T1000 (cell line): ENCODE measurements around the gene GPBP1L1.
"Not testable (repeated sequence)": the region's sequence is repeated elsewhere in the genome, so short reads cannot be mapped to it uniquely, and the experiment has no call there.

Source experiments
- DNase-seq: peaks from one replicate; lab custom pipeline; 2025; ENCODE audit warnings: mixed read lengths; lab: John Stamatoyannopoulos, UW

Gene GPBP1L1

DNA sequence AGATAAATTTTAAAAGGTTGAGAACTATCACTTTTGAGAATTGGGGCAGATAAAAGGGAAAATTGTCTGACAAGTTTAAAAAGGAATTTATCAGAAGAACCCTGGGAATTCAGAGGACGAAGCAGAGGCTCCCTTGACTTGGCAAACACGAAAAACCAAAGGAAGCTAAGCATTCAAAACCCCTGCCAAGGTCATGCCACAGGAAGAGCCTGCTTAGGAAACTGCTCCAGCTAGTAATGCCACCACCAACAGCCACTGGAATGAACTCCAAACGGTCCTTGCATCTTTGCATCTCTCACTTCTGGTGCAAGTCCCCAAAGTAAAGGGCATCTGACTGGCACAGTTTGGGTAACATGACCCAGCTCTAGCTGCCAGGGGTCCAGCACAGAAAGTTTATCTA lies 7.2 kb downstream of the GPBP1L1 start:
- no peak for DNase-seq

DNA sequence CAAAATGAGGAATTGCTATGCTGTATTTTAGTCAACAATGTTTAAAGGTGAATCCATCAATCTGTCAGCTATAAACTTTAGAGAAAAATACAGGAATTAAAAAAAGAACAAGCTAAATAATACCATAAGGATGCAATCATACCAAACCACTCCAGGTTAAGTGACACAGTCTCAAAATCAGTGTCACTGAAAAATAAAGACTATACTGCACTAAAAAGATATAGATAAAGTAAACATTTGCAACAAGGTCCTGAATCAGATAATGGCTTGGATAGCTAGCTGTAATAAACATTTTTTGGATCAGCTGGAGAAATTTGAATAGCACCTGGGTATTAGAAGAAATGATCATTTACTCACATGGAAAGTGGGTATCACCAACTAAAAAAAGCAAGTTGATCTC lies 7.8 kb downstream of the GPBP1L1 start:
- no peak for DNase-seq

DNA sequence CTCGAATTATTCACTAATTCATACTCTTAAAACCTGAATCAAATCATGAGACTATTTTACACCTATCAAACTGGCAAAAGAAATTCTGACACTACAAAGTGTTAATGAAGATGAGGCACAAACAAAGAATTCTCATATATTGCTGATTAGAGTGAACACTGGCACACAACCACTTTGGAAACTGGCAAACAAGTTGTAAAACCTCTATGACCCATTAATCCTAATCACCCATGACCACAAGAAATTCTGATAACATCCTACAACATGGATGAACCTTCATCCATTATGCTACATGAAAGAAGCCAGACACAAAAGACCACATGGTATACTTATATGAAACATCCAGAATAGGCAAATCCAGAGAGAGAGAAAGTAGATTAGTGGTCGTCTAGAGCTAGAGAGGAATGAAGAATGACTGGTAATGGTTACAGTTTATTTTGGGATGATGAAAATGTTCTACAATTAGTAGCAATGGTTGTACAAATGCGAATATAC lies 8.5 kb downstream of the GPBP1L1 start:
- no peak for DNase-seq

DNA sequence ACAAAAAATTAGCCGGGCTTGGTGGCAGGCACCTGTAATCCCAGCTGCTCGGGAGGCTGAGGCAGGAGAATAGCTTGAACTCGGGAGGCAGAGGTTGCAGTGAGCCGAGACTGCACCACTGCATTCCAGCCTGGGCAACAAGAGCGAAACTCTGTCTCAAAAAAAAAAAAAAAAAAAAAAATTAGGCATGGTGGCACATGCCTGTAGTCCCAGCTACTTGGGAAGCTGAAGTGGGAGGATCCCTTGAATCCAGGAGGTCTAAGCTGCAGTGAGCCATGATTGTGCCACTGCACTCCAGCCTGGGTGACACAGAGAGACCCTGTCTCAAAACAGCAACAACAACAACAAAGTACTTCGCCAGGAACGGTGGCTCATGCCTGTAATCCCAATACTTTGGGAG lies 9.8 kb downstream of the GPBP1L1 start:
- DNase-seq = not testable (repeated sequence)

DNA sequence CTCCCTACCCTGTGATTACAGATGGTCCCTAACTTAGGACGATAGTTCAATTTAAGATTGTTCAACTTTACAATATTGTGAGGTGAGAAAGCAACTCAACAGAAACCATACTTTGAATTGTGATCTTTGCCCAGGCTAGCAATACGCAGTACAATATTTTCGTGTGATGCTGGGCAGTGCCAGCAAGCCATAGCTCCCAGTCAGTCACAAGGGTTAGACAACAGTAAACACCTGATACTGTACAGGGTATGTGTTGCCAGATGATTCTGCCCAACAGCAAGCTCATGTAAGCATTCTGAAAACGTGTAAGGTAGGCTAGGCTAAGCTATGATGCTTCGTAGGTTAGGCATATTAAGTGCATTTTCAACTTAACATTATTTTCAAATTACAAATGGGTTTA lies 11.9 kb downstream of the GPBP1L1 start:
- no peak for DNase-seq

DNA sequence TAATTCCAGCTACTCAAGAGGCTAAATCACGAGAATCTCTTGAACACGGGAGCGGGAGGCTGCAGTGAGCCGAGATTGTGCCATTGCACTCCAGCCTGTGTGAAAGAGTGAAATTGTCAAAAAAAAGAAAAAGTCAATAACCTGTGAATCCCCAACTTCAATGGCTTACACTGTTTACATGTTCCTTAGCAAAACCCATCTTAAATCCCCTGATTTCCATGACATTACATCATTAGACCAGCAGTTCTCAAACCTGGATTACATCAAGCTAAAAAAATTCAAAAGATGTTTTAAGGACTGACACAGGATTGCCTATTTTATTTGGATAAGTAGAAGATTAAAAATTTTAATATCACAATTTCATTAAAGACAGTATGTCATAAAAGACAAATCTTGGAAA lies 12.4 kb downstream of the GPBP1L1 start:
- DNase-seq = no peak

DNA sequence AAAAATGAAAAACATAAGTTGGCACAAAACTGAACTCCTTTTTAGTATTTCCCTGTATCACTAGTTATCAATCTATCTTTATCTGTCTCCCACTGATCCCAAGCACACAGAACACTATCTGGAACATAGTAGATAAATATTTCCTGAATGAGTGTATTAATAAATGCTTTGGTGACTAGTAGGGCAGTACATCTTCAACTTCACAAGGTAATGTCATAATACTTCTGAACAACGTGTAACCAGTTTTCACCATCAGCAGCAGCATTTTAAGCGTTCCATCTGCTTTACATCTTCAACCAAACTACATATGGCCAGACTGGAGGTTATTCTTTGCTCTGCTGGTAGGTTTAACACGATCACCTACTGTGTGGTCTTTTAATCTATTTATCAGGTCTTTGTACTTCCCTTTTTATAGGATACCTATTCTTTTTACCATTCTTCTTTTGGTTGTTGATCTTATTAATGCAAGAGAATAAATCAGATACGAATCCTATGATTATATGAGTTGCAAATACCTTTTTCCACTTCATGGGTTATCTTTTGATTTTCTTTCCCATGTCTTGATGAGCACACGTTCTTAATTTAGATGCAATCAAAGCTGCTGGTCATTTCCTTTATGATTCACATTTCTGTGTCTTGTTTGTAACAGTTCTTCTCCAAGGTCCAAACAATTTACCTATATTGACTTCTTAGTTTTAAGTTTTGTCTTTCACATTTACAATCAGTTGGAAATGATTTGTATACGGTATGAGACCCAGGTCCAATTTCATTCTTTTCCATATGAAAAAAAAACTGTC lies 16.3 kb downstream of the GPBP1L1 start:
- no peak for DNase-seq

DNA sequence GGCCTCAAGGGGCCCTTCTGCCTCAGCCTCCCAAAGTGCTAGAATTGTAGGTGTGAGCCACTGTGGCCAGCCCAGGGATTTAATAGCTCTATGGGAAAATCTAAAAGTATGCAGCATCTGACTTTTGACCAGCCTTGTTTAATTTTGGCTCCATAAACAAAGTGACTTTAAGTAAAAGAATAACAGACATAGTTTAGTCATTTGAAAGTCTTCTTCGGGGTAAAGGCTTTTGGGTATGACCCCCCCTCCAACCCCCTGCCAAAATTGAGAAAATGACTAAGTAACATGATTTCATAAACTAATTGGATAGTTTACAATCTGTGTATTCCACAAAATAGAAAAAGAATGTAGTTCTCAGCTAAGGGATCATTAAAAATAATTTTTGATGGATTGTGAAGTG lies 17.0 kb downstream of the GPBP1L1 start:
- no peak for DNase-seq

DNA sequence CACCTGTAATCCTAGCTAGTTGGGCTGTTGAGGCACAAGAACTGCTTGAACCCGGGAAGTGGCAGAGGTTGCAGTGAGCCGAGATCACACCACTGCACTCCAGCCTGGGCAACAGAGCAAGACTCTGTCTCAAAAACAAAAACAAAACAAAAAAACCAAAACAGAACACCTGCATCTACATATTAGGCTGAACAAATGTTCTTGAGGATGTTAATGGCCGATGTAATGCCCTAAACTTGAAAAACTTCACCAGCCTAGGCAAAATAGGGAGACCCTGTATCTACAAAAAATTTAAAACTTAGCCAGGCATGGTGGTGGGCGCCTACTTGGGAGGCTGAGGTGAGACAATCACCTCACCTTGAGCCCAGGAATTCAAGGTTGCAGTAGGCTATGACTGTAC lies 17.8 kb downstream of the GPBP1L1 start:
- no peak for DNase-seq

DNA sequence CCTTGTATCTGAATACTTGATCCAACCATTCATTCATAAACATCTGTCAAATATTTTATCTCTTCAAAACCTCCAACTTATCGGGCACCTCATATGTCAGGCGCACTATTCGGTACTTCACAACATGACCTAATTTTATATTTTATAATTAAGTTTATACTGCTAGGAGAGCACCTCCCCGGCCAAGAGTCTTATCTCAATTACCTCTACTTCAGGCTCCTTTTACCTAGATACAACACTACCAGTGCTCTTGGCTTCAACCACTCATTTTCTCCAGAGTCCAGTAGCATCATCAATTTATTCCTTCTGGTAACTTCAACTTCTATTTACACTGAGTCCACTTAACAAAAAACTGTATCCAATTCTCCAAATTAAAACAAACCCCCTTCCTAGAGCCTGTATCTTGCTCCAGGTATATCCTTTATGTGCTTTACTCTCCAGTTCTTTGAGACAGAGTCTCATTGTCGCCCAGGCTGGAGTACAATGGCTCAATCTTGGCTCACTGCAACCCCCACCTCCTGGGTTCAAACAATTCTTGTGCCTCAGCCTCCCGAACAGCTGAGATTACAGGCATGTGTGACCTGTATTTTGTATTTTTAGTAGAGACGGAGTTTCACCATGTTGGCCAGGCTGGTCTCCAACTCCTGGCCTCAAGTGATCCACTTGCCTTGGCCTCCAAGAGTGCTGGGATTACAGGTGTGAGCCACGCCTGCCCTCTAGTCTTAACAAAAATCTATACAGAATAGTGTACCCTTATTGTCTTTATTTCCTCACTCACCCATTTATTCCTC lies 18.8 kb downstream of the GPBP1L1 start:
- no peak for DNase-seq

DNA sequence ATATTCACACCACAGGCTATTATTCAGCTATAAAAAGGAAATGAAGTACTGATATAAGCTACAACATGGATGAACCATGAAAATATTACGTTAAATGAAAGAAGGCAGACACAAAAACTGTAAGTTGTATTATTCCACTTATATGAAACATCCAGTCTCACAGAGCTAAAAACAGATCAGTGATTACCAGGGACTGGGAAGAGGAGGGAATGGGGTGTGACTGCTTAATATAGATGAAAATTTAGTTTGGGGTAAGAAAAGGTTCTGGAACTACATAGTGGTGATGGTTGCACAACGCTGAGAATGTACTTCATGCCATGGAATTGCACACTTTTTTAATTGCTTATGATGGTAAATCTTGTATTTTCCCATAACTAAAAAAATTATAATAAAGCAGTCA lies 19.5 kb downstream of the GPBP1L1 start:
- no peak for DNase-seq

DNA sequence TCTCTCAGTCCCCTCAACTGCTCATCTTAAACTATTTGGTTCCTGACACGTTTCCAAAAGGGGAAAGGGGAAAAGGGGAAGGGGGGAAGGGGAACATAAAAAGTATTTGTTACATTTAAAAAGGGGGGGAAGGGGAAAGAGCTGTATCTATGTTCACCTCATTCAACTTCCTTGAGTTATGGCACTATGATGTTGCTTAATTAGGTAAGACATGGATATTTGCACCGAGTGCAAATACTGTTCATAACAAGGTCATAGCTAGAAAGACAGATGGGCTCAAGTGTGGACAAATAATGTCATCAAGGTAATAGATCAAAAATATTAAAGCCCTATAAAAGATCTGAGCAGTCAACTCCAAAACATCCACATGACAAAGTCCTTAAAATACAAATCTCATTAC lies 26.0 kb downstream of the GPBP1L1 start:
- DNase-seq = no peak

DNA sequence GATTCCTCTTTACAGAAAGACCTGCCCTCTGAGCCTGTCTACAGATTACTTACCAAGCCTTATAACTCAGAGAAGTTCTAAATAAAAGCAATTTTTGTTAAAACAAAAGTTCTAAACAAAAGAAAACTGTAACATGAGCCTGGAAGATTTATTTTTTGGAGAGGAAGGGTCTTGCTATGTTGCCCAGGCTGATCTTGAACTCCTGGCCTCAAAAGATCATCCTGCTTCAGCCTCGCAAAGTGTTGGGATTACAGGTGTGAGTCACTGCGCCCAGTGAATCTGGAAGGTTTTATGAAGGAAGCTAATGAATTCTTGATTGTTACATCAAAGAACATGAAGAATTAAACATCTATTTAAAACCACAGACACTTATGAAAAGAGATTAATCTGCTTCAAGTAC lies 27.1 kb downstream of the GPBP1L1 start:
- DNase-seq = no peak

DNA sequence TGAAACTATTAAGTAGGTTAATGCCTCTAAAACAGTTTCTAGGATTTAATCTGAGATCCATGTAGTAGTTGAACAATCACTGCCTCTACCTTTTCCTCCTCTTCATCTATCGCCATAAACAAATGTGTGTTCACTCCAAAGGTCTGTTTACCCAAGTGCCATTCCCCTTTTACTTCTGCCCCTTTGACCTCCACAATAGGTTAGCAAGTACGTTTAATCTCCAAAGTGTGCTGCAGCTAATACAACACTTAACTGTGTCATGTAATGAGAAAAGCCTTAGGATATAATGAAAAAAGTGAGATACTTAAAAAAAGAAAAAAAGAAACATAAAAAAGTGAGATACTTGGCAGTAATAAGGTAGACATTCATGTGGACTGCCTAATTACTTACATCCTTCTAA lies 28.2 kb downstream of the GPBP1L1 start:
- DNase-seq = no peak

DNA sequence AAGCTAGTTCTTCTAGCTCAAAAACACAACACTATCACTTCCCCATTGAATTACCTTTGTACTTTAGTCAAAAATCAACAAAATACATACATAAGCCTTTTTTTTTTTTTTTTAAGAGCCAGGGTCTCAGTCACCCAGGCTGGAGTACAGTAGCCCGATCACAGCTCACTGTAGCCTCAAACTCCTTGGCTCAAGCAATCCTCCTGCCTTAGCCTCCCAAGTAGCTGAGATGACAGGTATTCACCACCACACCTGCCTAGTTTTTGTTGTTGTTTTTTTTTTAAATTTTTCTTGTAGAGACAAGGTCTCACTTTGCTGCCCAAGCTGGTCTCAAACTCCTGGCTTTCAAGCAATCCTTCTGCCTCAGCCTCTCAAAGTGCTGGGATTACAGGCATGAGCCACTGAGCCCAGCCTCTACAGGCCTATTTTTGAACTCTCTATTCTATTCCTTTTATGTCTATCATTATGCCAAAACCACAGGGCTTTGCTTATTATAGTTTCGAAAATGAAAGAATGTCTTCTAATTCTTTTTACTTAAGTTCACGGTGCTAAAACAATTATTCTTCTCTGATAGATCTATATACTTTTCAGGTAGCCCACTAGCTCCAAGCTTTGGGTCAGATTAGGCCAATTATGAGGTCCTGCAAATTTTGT lies 29.6 kb downstream of the GPBP1L1 start:
- DNase-seq = no peak

DNA sequence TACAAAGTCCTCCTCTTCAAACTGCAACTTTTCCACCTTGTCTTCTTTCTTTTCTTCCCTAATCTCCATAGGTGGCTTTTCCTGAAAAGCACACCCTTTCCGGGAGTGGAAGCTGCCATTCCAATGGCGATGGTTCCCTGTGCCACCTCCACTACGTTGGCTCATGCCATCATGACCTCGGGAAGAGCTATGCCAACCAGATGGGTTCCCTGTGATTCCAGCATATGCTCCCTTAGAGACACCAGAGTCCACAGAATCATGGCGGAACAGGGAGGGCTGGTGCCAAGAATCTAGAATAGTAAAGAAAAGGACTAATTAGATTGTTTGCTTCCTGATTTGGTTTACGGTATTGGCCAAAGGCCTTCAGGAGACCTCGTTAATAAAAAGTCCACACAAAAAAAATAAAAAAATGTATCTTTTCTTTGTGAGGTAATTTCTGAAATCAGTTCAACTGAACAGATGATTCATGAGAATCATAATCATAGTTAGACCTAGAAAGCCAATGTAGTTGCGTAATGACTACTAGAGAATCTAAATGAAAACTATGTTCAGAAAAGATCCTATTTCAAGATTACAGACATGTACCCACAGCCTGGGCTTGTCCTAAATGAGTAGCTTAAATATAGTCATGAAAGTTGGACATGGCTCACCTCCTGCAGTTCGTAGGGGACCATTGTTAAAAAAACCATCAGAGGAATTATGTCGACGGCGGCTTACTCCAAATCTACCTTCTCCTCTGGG lies 31.6 kb downstream of the GPBP1L1 start:
- DNase-seq = no peak

DNA sequence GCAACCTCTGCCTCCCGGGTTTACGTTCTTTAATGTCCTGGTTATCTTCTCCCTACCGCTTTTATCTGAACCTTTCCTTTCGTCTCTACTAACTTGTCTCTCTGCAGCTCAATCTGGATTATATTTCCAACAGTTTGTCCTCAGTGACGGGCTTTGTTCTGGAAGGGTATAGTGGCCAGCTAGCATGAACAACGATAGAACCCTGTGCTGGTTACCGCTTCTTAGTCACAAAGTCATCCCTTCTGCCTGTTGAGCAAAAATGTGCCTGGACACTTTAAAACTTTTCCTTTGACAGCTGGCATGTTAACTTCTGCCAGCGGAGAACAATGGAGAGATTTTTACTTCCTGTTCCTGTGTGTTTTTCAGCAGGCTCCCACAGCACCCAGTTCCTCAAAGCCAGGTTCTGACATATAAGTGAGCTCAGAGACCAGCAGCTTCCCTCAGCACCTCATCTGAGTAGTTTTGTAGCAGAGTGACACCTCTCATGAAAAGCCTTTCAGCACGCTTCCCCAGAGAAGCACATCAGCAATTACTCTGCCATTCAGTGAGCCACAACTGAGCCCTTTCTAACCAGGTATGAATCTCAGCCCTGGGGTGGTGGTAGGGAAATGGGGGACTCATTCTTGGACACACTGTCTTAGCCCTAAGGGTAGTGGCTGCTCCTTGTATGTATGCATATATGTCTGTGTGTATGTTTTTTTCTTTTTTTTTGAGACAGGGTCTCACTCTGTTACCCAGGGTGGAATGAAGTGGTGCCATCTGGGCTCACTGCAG lies 38.9 kb downstream of the GPBP1L1 start:
- no peak for DNase-seq

DNA sequence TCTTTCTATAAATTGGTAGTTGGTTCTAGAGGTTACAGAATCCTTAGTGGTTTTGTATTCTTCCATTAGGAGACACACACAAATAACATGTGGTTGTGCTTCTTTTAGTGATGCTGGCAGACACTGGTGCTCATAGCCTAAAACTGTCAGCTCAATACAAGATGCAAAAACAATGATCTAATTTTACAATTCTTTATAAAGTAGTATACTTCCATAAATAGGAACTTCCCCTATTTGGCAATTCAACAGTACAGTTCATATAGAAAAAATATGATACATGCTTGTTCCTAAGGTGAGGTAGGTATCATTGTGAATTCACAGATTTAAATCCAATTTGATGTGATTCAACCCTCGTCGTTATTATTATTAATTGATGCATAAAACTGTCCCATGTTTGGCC lies 41.7 kb downstream of the GPBP1L1 start:
- no peak for DNase-seq

DNA sequence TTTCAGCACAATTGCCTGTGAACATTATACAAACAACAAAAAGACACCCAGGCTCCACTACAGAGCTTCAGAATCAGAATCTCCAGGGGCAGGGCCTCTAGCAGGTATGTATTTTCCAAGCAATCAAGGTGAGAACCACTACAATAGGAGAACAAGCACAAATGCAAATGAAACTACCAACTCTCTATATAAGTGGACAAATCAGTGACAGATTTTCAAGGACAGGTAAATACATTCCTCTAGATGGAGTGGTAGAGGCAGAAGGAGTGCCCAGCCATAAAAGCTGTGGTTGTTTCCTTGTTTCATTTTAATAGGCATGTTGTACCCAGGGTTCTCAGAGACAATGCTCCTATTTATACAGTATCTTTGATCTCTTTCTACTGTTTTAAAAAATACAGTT lies 42.4 kb downstream of the GPBP1L1 start:
- DNase-seq = no peak

DNA sequence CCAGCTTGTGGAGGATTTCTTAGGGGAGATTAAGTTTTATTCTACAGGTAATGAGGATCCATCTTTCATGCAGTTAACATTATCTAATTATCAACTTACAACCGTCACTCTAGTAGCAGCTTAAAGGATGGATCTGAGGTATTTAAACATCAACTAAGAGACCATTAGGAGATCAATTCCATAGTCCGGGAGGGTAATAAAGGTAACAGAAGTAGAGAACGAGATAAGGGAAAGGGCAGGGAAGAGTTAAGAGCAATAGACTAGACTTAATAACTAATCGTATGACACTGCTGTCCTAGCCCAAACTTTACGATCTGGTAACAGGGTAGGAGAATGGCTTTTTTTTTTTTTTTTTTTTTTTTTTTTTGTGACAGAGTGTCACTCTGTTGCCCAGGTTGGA lies 43.0 kb downstream of the GPBP1L1 start:
- no peak for DNase-seq

DNA sequence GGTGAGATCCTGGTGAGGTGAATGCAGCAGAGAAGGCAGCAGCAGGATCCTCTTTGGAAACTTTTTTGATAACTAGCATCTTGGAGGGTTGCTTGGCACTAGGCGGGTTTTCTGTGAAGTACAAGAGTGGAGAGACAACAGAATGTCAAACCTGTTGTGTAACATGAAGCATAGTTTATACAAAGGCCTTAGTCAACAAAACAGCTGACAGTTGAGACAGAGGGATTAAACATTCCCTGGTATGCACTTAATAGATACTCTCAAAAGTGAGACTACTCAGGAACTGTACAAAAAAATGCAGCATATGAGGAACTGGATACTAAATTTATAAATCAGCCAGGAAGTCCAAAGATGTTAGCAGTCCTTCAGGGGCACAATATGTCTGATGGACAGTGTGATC lies 46.0 kb downstream of the GPBP1L1 start:
- DNase-seq = no peak
